PFSK-1 (cell line): Measurements from ENCODE around the gene PRR15L.

Experiments
- REST ChIP-seq, 2 experiments: IDR thresholded peaks; 2 replicates each; pipeline versions ENCODE4 v1.6.1 to v1.8.0; 2011 to 2012; ENCODE audit warnings: low read depth in 2 of 2, low read length in 2 of 2, control low read depth in 1 of 2, inconsistent platforms in 1 of 2, mild to moderate bottlenecking in 1 of 2, moderate library complexity in 1 of 2; ENCODE audit not compliant: insufficient read depth in 1 of 2
- SIN3A ChIP-seq: IDR thresholded peaks from 2 replicates; pipeline ENCODE4 v1.6.1; 2012; ENCODE audit warnings: mild to moderate bottlenecking, low read length, moderate library complexity, borderline replicate concordance; ENCODE audit not compliant: insufficient read depth

- TF ChIP-seq SIN3A (no peak), REST (IDR thresholded peaks at IDR 0.05; ENCODE audit: insufficient read depth in 1 of 2, low read depth in 2 of 2, low read length in 2 of 2) (no peak)
Observed at GRCh38 chr17:47945080-47945479, 12.6 kb downstream of the PRR15L start.
